ENCODE results near the gene ASB2. TPM values are rescaled to one million over a fixed set of nuclear protein-coding genes. Genes with fewer than 3 reads are reported as not detected.

ASB2 gene
- total and polyA plus RNA-seq, 2 of the 13 experiments (the other 11 are each of a cell fraction or from before 2014, with no cell fraction given) = 0.82 to 4.1 TPM

DNA sequence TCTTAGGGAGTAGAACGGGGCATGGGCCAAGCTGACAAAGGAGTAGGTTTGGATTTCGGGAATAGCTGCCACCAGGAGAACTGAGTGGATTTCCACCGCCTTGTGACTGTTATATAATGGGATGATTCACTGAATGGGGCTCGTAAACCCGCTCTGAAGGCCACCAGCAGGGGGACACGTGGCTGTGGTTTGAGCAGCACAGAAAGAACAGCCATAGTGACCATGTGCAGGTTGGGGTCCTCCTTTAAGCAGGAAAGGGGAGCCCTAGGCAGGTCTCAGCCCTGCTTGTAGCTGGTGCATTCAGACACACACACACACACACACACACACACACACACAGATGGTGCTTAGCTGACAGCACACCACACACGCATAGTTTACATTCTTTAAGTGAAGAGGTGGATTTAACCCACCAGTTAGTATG is 8.6 kb upstream of the ASB2 start (continued):
- TF ChIP-seq, protein P1, sequence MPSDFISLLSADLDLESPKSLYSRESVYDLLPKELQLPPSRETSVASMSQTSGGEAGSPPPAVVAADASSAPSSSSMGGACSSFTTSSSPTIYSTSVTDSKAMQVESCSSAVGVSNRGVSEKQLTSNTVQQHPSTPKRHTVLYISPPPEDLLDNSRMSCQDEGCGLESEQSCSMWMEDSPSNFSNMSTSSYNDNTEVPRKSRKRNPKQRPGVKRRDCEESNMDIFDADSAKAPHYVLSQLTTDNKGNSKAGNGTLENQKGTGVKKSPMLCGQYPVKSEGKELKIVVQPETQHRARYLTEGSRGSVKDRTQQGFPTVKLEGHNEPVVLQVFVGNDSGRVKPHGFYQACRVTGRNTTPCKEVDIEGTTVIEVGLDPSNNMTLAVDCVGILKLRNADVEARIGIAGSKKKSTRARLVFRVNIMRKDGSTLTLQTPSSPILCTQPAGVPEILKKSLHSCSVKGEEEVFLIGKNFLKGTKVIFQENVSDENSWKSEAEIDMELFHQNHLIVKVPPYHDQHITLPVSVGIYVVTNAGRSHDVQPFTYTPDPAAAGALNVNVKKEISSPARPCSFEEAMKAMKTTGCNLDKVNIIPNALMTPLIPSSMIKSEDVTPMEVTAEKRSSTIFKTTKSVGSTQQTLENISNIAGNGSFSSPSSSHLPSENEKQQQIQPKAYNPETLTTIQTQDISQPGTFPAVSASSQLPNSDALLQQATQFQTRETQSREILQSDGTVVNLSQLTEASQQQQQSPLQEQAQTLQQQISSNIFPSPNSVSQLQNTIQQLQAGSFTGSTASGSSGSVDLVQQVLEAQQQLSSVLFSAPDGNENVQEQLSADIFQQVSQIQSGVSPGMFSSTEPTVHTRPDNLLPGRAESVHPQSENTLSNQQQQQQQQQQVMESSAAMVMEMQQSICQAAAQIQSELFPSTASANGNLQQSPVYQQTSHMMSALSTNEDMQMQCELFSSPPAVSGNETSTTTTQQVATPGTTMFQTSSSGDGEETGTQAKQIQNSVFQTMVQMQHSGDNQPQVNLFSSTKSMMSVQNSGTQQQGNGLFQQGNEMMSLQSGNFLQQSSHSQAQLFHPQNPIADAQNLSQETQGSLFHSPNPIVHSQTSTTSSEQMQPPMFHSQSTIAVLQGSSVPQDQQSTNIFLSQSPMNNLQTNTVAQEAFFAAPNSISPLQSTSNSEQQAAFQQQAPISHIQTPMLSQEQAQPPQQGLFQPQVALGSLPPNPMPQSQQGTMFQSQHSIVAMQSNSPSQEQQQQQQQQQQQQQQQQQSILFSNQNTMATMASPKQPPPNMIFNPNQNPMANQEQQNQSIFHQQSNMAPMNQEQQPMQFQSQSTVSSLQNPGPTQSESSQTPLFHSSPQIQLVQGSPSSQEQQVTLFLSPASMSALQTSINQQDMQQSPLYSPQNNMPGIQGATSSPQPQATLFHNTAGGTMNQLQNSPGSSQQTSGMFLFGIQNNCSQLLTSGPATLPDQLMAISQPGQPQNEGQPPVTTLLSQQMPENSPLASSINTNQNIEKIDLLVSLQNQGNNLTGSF (CRISPR knock-in tag; IDR thresholded peaks at IDR 0.05) = no peak
- TF ChIP-seq, protein P2, sequence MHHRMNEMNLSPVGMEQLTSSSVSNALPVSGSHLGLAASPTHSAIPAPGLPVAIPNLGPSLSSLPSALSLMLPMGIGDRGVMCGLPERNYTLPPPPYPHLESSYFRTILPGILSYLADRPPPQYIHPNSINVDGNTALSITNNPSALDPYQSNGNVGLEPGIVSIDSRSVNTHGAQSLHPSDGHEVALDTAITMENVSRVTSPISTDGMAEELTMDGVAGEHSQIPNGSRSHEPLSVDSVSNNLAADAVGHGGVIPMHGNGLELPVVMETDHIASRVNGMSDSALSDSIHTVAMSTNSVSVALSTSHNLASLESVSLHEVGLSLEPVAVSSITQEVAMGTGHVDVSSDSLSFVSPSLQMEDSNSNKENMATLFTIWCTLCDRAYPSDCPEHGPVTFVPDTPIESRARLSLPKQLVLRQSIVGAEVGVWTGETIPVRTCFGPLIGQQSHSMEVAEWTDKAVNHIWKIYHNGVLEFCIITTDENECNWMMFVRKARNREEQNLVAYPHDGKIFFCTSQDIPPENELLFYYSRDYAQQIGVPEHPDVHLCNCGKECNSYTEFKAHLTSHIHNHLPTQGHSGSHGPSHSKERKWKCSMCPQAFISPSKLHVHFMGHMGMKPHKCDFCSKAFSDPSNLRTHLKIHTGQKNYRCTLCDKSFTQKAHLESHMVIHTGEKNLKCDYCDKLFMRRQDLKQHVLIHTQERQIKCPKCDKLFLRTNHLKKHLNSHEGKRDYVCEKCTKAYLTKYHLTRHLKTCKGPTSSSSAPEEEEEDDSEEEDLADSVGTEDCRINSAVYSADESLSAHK (CRISPR knock-in tag; IDR thresholded peaks at IDR 0.05; ENCODE audit: borderline replicate concordance) = no peak
- no peak for TF ChIP-seq ZFAT (CRISPR knock-in tag; conservative IDR thresholded peaks at IDR 0.05)
- TF ChIP-seq PAWR (CRISPR knock-in tag; IDR thresholded peaks at IDR 0.05; ENCODE audit: borderline replicate concordance) = no peak
- TF ChIP-seq YEATS2 (CRISPR knock-in tag; IDR thresholded peaks at IDR 0.05; ENCODE audit: borderline replicate concordance) = peak; percentile 41; the same call in 1 of the 2 replicates
- no peak for TF ChIP-seq ZNF660 (CRISPR knock-in tag; IDR thresholded peaks at IDR 0.05; ENCODE audit: borderline replicate concordance, low read depth)
- TF ChIP-seq ZNF577 (CRISPR knock-in tag; IDR thresholded peaks at IDR 0.05; ENCODE audit: borderline replicate concordance, low read depth) = no peak
- no peak for TF ChIP-seq ZNF850 (CRISPR knock-in tag; conservative IDR thresholded peaks at IDR 0.05)
- no peak for TF ChIP-seq ZNF232 (CRISPR knock-in tag; IDR thresholded peaks at IDR 0.05; ENCODE audit: borderline replicate concordance)
- TF ChIP-seq POGZ (CRISPR knock-in tag; IDR thresholded peaks at IDR 0.05) = peak; percentile 36; the same call in 1 of the 2 replicates
- no peak for TF ChIP-seq ZNF607 (CRISPR knock-in tag; IDR thresholded peaks at IDR 0.05; ENCODE audit: borderline replicate concordance)
- TF ChIP-seq ZNF251 (CRISPR knock-in tag; IDR thresholded peaks at IDR 0.05) = no peak
- peak; percentile 71; the same call in 1 of the 2 replicates for TF ChIP-seq ZNF274 (CRISPR knock-in tag; IDR thresholded peaks at IDR 0.05)
- TF ChIP-seq, protein P3, sequence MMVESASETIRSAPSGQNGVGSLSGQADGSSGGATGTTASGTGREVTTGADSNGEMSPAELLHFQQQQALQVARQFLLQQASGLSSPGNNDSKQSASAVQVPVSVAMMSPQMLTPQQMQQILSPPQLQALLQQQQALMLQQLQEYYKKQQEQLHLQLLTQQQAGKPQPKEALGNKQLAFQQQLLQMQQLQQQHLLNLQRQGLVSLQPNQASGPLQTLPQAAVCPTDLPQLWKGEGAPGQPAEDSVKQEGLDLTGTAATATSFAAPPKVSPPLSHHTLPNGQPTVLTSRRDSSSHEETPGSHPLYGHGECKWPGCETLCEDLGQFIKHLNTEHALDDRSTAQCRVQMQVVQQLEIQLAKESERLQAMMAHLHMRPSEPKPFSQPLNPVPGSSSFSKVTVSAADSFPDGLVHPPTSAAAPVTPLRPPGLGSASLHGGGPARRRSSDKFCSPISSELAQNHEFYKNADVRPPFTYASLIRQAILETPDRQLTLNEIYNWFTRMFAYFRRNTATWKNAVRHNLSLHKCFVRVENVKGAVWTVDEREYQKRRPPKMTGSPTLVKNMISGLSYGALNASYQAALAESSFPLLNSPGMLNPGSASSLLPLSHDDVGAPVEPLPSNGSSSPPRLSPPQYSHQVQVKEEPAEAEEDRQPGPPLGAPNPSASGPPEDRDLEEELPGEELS (CRISPR knock-in tag; IDR thresholded peaks at IDR 0.05) = no peak
- TF ChIP-seq NPAS2 (CRISPR knock-in tag; IDR thresholded peaks at IDR 0.05; ENCODE audit: borderline replicate concordance) = 0 out of 2 replicates have a peak, but pooled peaks have one; percentile 59
- TF ChIP-seq, protein P4, sequence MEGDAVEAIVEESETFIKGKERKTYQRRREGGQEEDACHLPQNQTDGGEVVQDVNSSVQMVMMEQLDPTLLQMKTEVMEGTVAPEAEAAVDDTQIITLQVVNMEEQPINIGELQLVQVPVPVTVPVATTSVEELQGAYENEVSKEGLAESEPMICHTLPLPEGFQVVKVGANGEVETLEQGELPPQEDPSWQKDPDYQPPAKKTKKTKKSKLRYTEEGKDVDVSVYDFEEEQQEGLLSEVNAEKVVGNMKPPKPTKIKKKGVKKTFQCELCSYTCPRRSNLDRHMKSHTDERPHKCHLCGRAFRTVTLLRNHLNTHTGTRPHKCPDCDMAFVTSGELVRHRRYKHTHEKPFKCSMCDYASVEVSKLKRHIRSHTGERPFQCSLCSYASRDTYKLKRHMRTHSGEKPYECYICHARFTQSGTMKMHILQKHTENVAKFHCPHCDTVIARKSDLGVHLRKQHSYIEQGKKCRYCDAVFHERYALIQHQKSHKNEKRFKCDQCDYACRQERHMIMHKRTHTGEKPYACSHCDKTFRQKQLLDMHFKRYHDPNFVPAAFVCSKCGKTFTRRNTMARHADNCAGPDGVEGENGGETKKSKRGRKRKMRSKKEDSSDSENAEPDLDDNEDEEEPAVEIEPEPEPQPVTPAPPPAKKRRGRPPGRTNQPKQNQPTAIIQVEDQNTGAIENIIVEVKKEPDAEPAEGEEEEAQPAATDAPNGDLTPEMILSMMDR (CRISPR knock-in tag; IDR thresholded peaks at IDR 0.05) = peak; percentile 85
- TF ChIP-seq ZNF841 (CRISPR knock-in tag; IDR thresholded peaks at IDR 0.05; ENCODE audit: borderline replicate concordance) = no peak
- no peak for TF ChIP-seq IKZF4 (CRISPR knock-in tag; IDR thresholded peaks at IDR 0.05; ENCODE audit: borderline replicate concordance, low read depth, not compliant biosample characterization)
